Psoas muscle (tissue), 8 donors: ENCODE measurements around the gene LGALS14. TPM values are rescaled to one million over a fixed set of nuclear protein-coding genes. Genes with fewer than 3 reads are reported as not detected.

Experiments
- ATAC-seq, 4 donors: fragments of 200-7000 bp; cut with Tn5 transposase; one replicate each; pipeline ENCODE4 v1.9.1; 2020; ENCODE audit warnings: moderate library complexity in 3 of 4, mild to moderate bottlenecking in 2 of 4
- DNase-seq, 2 donors: peaks; one replicate each; pipeline ENCODE4 v3.0.0-alpha.2; 2020
- H3K27ac ChIP-seq: fragments of 200-600 bp; one replicate; pipeline ENCODE4 v1.8.0; 2022
- H3K27me3 ChIP-seq, 3 donors: fragments of 200-600 bp in 1 of 3; one replicate each; pipeline versions ENCODE4 v1.6.1 to v1.8.0; 2013 to 2022; ENCODE audit warnings: low read length in 2 of 3, mild to moderate bottlenecking in 2 of 3, moderate library complexity in 1 of 3; ENCODE audit not compliant: insufficient read depth in 3 of 3
- H3K36me3 ChIP-seq, 2 donors: fragments of 200-600 bp in 1 of 2; one replicate each; pipeline versions ENCODE4 v1.6.1 to v1.8.0; 2013 to 2022; ENCODE audit warnings: low read depth in 1 of 2, mild to moderate bottlenecking in 1 of 2, moderate library complexity in 1 of 2; ENCODE audit not compliant: insufficient read depth in 1 of 2
- H3K4me1 ChIP-seq: fragments of 200-600 bp; one replicate; pipeline ENCODE4 v1.8.0; 2022
- H3K4me3 ChIP-seq: fragments of 200-600 bp; one replicate; pipeline ENCODE4 v1.8.0; 2022; ENCODE audit warnings: mild to moderate bottlenecking
- H3K9me3 ChIP-seq: fragments of 200-600 bp; one replicate; pipeline ENCODE4 v1.8.0; 2022
- WGBS, 3 donors: extraction: QIAGEN DNeasy Blood & Tissue Kit; methylation state at CpG; one replicate each; pipeline versions ENCODE4 v1.1.6 to v1.1.7; 2013; 5-methylcytosine and 5-hydroxymethylcytosine counted together
- intact Hi-C, 2 donors: fragments of 100-400 bp; cut with DNase I; formaldehyde crosslinking; loops; one replicate each; pipeline versions ENCODE4 v1.11.0 to v1.14.2; 2022
- long read RNA-seq, 2 donors: library from polyadenylated mRNA; unstranded; transcript quantifications; one replicate each; pipeline ENCODE4 v2.0.0, GENCODE V29; 2021
- polyA plus RNA-seq, 3 donors: library from polyadenylated mRNA; stranded (reverse); fragments of 200-250 nt; gene quantifications; one replicate each; pipeline ENCODE4 v1.2.3, GENCODE V29; 2013
- total RNA-seq, 4 donors: library from RNA; stranded (reverse); fragmentation: NEBNext Ultra II Directional in 2 of 4; extraction: Animal tissue kit (Norgen Biotek cat#: 25700) in 2 of 4; gene quantifications; one replicate each; pipeline versions ENCODE4 v1.2.1 to v1.2.4, GENCODE V29; 2021 to 2023
- TF ChIP-seq, protein P1 (sequence below): fragments of 200-600 bp; IDR thresholded peaks from one replicate; pipeline ENCODE4 v1.8.0; 2022; ENCODE audit warnings: antibody characterized with exemption
- donor health status: healthy with polysubstance abuse.
- donor health status: DM: no; HTN: no; CAD: no; lungs with moderate emphysema.
- donor health status: Bipolar disorder and iron deficiency.
- donor health status: healthy.
- donor health status: DM: yes; HTN: yes; CAD: no.
- donor health status: DM: no; HTN: no; CAD: no.
- donor health status: DM: no; HTN: no; CAD: no.
- donor health status: DM: yes; HTN: yes; CAD: no.

LGALS14 gene
- total RNA-seq (not detected), polyA plus RNA-seq (not detected)
- long read RNA-seq, donor 1 = 0 reads
- long read RNA-seq, donor 2 = 0 reads

GRCh38 chr19:39704181-39705044 lies at the start of gene LGALS14:
Gene LGALS14, plus strand, starts transcription at chr19:39704481. Its CDS starts 48 bp downstream, at chr19:39704529.
- H3K27me3 ChIP-seq = peaks cover 0 to 4% (median 0%) of the 10 kb centered on the region in 3 donors
- H3K4me3 ChIP-seq = no peak within 1 kb of the TSS
- no peak for DNase-seq
- intact Hi-C loops = no loop called here
- no peaks in the 10 kb centered on the region for H3K36me3 ChIP-seq
- no peaks in the 10 kb centered on the region for H3K4me1 ChIP-seq
- WGBS, 3 donors = 57 to 60% (median 59%) methylated on average over 6 of the region's 6 CpGs
- TF ChIP-seq, protein P1, sequence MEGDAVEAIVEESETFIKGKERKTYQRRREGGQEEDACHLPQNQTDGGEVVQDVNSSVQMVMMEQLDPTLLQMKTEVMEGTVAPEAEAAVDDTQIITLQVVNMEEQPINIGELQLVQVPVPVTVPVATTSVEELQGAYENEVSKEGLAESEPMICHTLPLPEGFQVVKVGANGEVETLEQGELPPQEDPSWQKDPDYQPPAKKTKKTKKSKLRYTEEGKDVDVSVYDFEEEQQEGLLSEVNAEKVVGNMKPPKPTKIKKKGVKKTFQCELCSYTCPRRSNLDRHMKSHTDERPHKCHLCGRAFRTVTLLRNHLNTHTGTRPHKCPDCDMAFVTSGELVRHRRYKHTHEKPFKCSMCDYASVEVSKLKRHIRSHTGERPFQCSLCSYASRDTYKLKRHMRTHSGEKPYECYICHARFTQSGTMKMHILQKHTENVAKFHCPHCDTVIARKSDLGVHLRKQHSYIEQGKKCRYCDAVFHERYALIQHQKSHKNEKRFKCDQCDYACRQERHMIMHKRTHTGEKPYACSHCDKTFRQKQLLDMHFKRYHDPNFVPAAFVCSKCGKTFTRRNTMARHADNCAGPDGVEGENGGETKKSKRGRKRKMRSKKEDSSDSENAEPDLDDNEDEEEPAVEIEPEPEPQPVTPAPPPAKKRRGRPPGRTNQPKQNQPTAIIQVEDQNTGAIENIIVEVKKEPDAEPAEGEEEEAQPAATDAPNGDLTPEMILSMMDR = no peak
- ATAC-seq = no peak
- no peak within 1 kb of the TSS for H3K27ac ChIP-seq
- H3K9me3 ChIP-seq = no peaks in the 10 kb centered on the region

DNA sequence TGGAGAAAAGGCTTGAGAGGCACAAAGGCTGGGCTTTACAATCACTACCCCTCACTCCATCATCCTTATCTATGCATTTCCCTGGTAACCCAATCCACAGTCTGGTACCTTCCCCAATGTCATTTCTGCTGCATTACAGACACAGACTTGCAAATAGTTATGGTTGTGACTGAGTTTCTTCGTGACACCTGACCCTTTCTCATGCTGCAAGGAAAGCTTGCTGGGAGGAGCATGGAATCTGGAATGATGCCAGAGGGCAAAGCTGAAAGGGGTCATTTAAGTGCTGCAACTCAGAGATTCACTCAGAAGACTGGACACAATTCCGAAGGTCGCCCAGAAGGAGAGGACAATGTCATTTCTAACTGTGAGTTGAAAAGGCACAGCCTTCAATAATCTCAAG lies 48.7 kb upstream of the LGALS14 start, which contains the start of gene LGALS16:
LGALS16 (plus strand) TSS at position 301 of the 400 bp plus-strand sequence; CDS start at position 350, 49 bp downstream.
- ATAC-seq (no peak), DNase-seq (no peak)
- Histone ChIP-seq H3K4me3 (no peak within 1 kb of the TSS), H3K27me3 (no peaks in the 10 kb centered on the region), H3K9me3 (no peaks in the 10 kb centered on the region), H3K36me3 (no peaks in the 10 kb centered on the region), H3K27ac (no peak within 1 kb of the TSS), H3K4me1 (no peaks in the 10 kb centered on the region)
- TF ChIP-seq, protein P1 = no peak
- WGBS, 3 donors = 41 to 52% (median 47%) methylated on average over 3 of the region's 3 CpGs
- intact Hi-C loops = no loop called here

- Histone ChIP-seq H3K27me3 (peaks cover 0 to 3% (median 0%) of the 10 kb centered on the region in 3 donors), H3K9me3 (no peaks in the 10 kb centered on the region), H3K4me1 (no peaks in the 10 kb centered on the region), H3K36me3 (no peaks in the 10 kb centered on the region), H3K27ac (no peak overlapping the region), H3K4me3 (no peak overlapping the region)
- TF ChIP-seq, protein P1 = no peak
- WGBS, 3 donors = 65 to 76% (median 76%) methylated on average over 4 of the region's 4 CpGs
- intact Hi-C loops = no loop called here
- ATAC-seq (no peak), DNase-seq (no peak)
These were observed 44.5 kb upstream of the LGALS14 start for GRCh38 chr19:39659791-39660190.

GRCh38 chr19:39660661-39661060 lies 43.6 kb upstream of the LGALS14 start:
- no peaks in the 10 kb centered on the region for H3K4me1 ChIP-seq
- H3K27ac ChIP-seq = no peak overlapping the region
- H3K27me3 ChIP-seq = peaks cover 0 to 3% (median 0%) of the 10 kb centered on the region in 3 donors
- H3K4me3 ChIP-seq = no peak overlapping the region
- TF ChIP-seq, protein P1 = no peak
- no peak for ATAC-seq
- 63 to 89% (median 68%) methylated on average over 4 of the region's 4 CpGs for WGBS, 3 donors
- no peaks in the 10 kb centered on the region for H3K36me3 ChIP-seq
- no peaks in the 10 kb centered on the region for H3K9me3 ChIP-seq
- intact Hi-C loops = no loop called here
- DNase-seq = no peak
